Embryonic facial prominence (tissue), 1 donor: Measurements from ENCODE around the gene CELF4.

Experiments
- DNase-seq: peaks from one replicate; pipeline ENCODE4 v3.0.0-alpha.2; 2016; ENCODE audit errors: extremely low spot score

The CELF4 gene

DNA sequence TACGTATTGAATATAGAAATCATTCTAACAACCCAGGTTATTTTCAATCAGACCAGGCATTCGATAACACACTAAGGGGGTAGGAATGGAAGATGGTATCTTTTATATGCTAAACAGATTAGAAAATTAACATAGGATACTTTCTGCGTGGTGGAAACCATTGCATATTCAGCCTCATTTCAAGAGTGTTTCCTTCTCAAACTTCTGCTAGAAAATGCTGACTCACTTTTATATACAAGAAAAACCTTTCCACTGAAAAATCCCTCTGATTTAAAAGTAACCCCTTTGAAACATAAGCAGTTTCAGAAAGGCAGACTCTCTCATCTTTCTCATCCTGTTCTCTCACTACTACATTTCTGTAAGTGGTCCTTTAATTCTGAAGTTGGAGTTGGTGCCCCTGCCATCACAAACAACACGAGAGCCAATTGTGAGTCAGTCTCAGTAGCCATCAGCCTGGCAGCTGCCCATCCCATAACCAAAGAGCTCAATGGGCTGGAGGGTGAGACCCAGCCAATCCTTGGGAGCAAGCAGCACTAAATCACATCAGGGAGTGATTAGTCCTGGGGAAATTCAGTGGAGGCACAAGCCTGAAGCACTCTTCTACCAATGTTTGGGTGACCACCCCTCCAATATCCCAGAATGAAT is 343.1 kb downstream of the CELF4 start:
- DNase-seq = no peak

DNA sequence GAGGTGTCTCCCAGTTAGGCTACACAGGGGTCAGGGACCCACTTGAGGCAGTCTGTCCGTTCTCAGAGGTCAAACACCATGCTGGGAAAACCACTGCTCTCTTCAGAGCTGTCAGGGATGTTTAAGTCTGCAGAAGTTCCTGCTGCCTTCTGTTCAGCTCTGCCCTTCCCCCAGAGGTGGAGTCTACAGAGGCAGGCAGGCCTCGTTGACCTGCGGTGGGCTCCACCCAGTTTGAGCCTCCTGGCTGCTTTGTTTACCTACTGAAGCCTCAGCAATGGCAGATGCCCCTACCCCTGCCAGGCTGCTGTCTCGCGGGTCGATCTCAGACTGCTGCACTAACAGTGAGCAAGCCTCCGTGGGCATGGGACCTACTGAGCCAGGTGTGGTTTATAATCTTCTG is 346.3 kb downstream of the CELF4 start:
- DNase-seq = no peak

DNA sequence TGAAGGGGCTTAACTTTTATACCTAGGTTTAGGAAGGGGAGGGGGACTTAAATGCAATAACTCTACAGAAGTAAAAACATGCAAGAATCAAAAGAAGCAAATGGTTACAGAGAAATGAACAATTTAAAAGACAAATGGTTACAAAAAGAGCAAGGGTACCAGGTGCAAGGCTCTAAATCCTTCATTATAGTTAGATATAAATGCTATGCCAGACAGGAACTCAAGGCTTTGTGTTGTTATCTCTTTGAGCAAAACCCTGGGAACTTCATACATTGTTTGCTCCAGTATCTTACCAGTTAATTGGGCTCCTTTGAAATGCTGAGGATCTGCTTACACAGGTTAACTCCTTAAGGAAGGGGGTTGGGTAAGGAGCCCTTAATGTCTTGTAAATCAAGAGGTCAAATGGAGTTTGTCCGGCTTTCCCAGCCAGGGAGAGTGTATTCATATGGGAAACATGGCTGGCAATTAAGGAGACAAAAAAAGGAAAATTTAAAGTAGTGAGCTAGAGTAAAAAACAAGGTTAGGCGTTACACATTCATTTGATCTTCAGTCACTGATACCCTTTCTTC is 347.5 kb downstream of the CELF4 start:
- no peak for DNase-seq

DNA sequence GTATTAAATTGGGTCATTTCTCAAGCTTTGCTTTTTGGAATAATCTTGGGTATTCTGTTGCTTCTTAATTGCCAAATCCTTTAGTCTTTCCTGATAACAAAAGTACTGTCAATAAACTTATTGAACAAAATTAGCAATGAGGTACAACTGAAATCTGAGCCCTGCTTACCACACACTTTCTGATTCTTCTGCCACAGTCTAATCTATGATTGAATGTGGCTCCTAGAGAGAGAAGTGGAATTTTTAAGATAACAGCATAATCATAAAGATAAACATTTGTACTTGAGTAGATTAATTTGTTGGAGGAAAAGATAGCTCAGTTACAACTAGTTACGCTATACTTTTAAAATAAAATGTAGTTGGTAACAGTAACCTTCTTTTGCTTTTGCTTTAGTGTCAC is 354.8 kb downstream of the CELF4 start:
- DNase-seq = no peak

DNA sequence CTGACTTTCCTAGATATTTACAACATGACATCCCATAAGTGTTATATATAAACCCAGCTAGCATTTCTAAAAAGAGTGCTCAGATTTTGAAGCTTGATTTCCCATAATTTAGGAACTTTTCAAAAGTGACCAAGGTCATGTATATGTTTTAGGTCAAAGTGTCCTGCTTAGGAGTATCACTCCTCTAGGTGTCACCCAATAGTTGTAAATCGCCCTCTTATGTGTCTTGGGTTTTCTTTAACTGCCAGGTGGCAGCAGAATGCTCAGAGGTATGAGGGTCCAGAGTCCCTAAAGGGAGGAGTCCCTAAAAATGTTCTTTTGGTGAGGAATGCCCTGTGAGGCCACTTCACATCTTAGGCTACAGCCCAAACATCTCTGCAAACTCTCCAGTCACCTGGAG is 358.3 kb downstream of the CELF4 start:
- DNase-seq = no peak

DNA sequence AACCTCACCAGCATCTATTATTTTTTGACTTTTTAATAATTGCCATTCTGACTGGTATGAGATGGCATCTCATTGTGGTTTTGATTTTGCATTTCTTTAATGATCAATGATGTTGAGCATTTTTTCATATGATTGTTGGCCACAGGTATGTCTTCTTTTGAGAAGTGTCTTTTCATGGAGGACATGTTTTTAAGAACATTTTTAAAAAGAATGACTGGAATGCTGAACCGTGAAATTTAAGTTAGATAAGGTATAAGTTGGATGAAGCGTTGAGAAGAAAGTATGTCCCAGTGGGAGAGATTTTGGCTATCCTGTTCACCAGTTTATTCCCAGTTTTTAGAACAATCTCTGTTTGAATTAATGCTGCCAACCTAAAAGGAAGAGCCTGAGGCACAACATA is 365.9 kb downstream of the CELF4 start:
- no peak for DNase-seq
